Esophagus squamous epithelium (tissue), 5 donors: Measurements from ENCODE around the gene POLDIP3. TPM values are rescaled to one million over a fixed set of nuclear protein-coding genes. Genes with fewer than 3 reads are reported as not detected.
"Not testable (repeated sequence)": the region's sequence is repeated elsewhere in the genome, so short reads cannot be mapped to it uniquely, and the experiment has no call there.

Experiments used
- DNase-seq: peaks from one replicate; lab custom pipeline; 2025; lab: John Stamatoyannopoulos, UW
- H3K27ac ChIP-seq, 4 donors: fragments of 200-600 bp; sonication (generic); one replicate each; pipeline ENCODE4 v1.5.1; 2016 to 2019; ENCODE audit warnings: mild to moderate bottlenecking in 1 of 4
- H3K27me3 ChIP-seq, 4 donors: fragments of 200-600 bp; sonication (generic); 1 replicate in 3 of 4; 2 replicates in 1 of 4; pipeline versions ENCODE4 v1.5.1 to v1.6.0; 2017 to 2021; ENCODE audit warnings: antibody characterized with exemption in 1 of 4
- H3K36me3 ChIP-seq, 3 donors: fragments of 200-600 bp; sonication (generic); one replicate each; pipeline ENCODE4 v1.5.1; 2016 to 2019
- H3K4me1 ChIP-seq, 3 donors: fragments of 200-600 bp; sonication (generic); one replicate each; pipeline ENCODE4 v1.5.1; 2017 to 2019
- H3K4me3 ChIP-seq, 4 donors: fragments of 200-600 bp; sonication (generic); 1 replicate in 3 of 4; 2 replicates in 1 of 4; pipeline ENCODE4 v1.5.1; 2016 to 2019; ENCODE audit warnings: mild to moderate bottlenecking in 2 of 4, moderate library complexity in 1 of 4
- H3K9me3 ChIP-seq, 3 donors: fragments of 200-600 bp; sonication (generic); one replicate each; pipeline ENCODE4 v1.5.1; 2016 to 2019
- POLR2A ChIP-seq, 4 donors: fragments of 450-650 bp; IDR thresholded peaks; one replicate each; pipeline ENCODE4 v1.6.1; 2017; ENCODE audit warnings: antibody characterized with exemption in 4 of 4, mild to moderate bottlenecking in 4 of 4, moderate library complexity in 3 of 4
- WGBS, 2 donors: methylation state at CpG; one replicate each; pipeline ENCODE4 v1.1.5; 2018; 5-methylcytosine and 5-hydroxymethylcytosine counted together
- intact Hi-C: fragments of 100-400 bp; cut with DNase I; formaldehyde crosslinking; loops from one replicate; pipeline ENCODE4 v1.15.0; 2022
- total RNA-seq, 4 donors: library from RNA; depleted of rRNA; stranded (reverse); fragments of >200 nt; gene quantifications; one replicate each; pipeline ENCODE4 v1.1.0, GENCODE V29; 2016
- TF ChIP-seq, protein P1 (sequence below), 6 experiments: fragments of 450-650 bp in 4 of 6; fragments of 200-600 bp in 2 of 6; sonication (generic) in 2 of 6; IDR thresholded peaks; one replicate each; pipeline ENCODE4 v1.5.1; 2016 to 2019; ENCODE audit warnings: antibody characterized with exemption in 6 of 6, mild to moderate bottlenecking in 4 of 6, moderate library complexity in 4 of 6
- donor health status: DM: yes; HTN: yes; CAD: no.

The POLDIP3 gene
- total RNA-seq, 4 donors from 2014 or later, result 23.3 to 33.0 (median 28.0) TPM

DNA sequence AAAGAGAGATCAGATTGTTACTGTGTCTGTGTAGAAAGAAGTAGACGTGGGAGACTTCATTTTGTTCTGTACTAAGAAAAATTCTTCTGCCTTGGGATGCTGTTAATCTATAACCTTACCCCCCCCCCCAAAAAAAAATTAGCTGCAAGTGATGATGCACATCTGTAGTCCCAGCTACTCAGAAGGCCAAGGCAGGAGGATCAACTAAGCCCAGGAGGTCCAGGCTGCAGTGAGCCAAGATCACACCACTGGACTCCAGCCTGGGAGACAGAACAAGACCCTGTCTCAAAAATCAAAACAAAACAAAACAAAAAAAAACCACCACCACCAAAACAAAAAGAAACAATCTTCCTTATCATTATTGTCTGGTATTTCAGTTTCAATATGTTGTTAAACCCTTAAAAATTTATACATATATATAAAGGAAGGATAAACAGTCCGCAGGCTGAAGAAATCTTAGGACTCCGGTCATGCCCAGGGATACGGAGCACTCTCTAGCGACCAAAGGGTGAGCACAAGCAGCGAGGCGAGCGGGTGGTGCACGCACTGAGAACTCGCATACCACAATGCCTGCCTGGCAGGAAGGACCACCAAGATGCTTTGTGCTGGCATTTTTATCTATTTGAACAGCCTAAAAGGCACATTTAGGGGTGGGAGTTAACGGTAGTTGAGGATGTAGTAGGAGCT lies 6.4 kb downstream of the POLDIP3 start:
- Histone ChIP-seq H3K36me3 (peaks cover 0 to 57% (median 0%) of the 10 kb centered on the region in 3 donors), H3K4me1 (peaks cover 39 to 95% (median 54%) of the 10 kb centered on the region in 3 donors), H3K9me3 (no peaks in the 10 kb centered on the region), H3K27ac (peak overlapping the region; percentile 81 to 89 (median 84)), H3K27me3 (no peaks in the 10 kb centered on the region), H3K4me3 (peak overlapping the region in 3 of 4 donors; percentile 5 to 29 (median 22))
- TF ChIP-seq, protein P1, sequence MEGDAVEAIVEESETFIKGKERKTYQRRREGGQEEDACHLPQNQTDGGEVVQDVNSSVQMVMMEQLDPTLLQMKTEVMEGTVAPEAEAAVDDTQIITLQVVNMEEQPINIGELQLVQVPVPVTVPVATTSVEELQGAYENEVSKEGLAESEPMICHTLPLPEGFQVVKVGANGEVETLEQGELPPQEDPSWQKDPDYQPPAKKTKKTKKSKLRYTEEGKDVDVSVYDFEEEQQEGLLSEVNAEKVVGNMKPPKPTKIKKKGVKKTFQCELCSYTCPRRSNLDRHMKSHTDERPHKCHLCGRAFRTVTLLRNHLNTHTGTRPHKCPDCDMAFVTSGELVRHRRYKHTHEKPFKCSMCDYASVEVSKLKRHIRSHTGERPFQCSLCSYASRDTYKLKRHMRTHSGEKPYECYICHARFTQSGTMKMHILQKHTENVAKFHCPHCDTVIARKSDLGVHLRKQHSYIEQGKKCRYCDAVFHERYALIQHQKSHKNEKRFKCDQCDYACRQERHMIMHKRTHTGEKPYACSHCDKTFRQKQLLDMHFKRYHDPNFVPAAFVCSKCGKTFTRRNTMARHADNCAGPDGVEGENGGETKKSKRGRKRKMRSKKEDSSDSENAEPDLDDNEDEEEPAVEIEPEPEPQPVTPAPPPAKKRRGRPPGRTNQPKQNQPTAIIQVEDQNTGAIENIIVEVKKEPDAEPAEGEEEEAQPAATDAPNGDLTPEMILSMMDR (IDR thresholded peaks at IDR 0.05), result no peak
- TF ChIP-seq POLR2A (IDR thresholded peaks at IDR 0.05), result no peak
- 48 to 67% methylated on average over 11 of the region's 11 CpGs for WGBS, 2 donors
- intact Hi-C loops, result no loop called here
- DNase-seq, result no peak

DNA sequence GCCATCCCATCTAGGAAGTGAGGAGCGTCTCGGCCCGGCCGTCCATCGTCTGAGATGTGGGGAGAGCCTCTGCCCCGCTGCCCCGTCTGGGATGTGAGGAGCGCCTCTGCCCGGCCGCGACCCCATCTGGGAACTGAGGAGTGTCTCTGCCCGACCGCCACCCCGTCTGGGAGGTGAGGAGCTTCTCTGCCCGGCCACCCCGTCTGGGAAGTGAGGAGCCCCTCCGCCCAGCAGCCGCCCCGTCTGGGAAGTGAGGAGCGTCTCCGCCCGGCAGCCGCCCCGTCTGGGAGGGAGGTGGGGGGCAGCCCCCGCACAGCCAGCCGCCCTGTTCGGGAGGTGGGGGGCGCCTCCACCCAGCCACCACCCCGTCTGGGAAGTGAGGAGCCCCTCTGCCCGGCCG lies 7.0 kb downstream of the POLDIP3 start:
- intact Hi-C loops, H3K4me3 ChIP-seq, H3K27me3 ChIP-seq, DNase-seq, H3K9me3 ChIP-seq: not testable (repeated sequence)
- H3K4me1 ChIP-seq, result peaks cover 32 to 88% (median 47%) of the 10 kb centered on the region in 3 donors
- peaks cover 0 to 63% (median 3%) of the 10 kb centered on the region in 3 donors for H3K36me3 ChIP-seq
- WGBS, 2 donors, result no CpG with 5 or more reads among the region's 31 CpGs
- H3K27ac ChIP-seq, result peak overlapping the region in 2 of 4 donors; percentile 83 to 89

DNA sequence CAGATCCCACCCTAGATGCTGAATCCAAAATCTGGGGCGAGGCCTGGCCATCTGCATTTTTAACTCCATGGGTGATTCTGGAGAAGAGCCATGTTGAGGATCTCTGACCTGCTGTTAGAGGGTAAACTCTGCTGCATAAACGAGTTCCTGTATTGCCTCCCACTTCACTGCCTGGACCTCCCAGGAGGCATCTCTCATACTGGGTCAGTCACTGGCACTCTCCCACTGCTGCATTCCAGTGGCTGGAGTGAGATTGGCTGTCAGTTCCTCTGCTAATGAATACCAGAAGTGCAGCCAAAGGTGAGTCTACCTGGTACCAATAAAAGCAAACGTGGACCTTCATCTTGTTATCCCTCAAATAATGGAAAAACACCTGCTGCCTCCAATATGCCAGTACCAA lies 10.3 kb downstream of the POLDIP3 start:
- TF ChIP-seq POLR2A (IDR thresholded peaks at IDR 0.05), result no peak
- TF ChIP-seq, protein P1 (IDR thresholded peaks at IDR 0.05), result no peak
- H3K4me3 ChIP-seq, result no peak overlapping the region
- H3K27me3 ChIP-seq, result no peaks in the 10 kb centered on the region
- intact Hi-C loops, result no loop called here
- H3K9me3 ChIP-seq, result no peaks in the 10 kb centered on the region
- H3K36me3 ChIP-seq, result peaks cover 24 to 78% (median 27%) of the 10 kb centered on the region in 3 donors
- peaks cover 12 to 63% (median 19%) of the 10 kb centered on the region in 3 donors for H3K4me1 ChIP-seq
- no peak for DNase-seq
- no peak overlapping the region for H3K27ac ChIP-seq
- WGBS, 2 donors, result 22 to 69% methylated on average over 1 to 2 of the region's 3 CpGs

DNA sequence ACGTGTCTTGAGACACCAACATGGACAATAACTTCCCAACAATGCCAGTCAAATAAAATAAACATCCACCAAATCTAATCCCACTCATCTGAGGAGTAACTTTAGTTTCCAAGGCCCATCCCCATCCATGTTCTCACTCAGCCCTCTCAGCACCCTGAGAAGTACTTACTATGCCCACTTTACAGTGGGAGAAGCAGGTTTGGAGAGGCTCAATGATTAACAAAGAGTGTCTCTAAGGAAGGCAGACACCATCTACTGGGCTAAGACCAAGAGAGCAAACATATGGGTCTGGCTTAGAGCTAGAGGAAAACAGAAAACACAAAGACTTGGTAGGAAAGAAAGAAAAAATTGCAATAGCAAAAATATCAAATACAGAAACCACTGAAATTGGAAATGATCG lies 11.3 kb downstream of the POLDIP3 start:
- WGBS, 2 donors, result 66 to 70% methylated on average over 2 of the region's 2 CpGs
- peaks cover 34 to 85% (median 37%) of the 10 kb centered on the region in 3 donors for H3K36me3 ChIP-seq

DNA sequence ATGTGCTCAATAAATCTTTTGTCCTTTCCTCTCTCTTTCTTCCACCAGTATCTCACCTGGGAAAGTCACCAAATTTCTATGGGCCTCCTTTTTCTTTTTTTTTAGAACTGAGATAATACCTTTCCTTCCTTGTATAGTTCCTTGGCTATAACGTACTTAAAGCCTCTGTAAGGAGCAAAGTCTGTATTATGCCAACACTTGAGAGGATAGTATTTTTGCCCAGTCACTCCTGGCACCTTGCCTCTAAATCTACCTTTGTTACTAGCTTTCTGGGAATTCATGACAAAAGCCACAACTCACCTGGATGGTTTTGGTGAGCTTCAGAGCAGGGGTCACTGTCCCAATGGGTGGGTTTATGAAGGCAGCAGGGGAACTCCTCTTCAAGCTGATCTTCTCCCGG lies 12.2 kb downstream of the POLDIP3 start:
- no peak overlapping the region for H3K4me3 ChIP-seq
- 68% methylated on average over 2 of the region's 2 CpGs for WGBS, 2 donors
- peaks cover 0 to 44% (median 6%) of the 10 kb centered on the region in 3 donors for H3K4me1 ChIP-seq
- intact Hi-C loops, result no loop called here
- DNase-seq, result no peak
- H3K27me3 ChIP-seq, result no peaks in the 10 kb centered on the region
- no peaks in the 10 kb centered on the region for H3K9me3 ChIP-seq
- peaks cover 37 to 85% (median 41%) of the 10 kb centered on the region in 3 donors for H3K36me3 ChIP-seq
- TF ChIP-seq, protein P1 (IDR thresholded peaks at IDR 0.05), result no peak
- no peak for TF ChIP-seq POLR2A (IDR thresholded peaks at IDR 0.05)
- no peak overlapping the region for H3K27ac ChIP-seq

More for the DNA sequence above, 11.3 kb downstream of the POLDIP3 start:
- Histone ChIP-seq H3K27ac (no peak overlapping the region), H3K4me3 (no peak overlapping the region), H3K27me3 (no peaks in the 10 kb centered on the region), H3K9me3 (no peaks in the 10 kb centered on the region), H3K4me1 (peaks cover 2 to 53% (median 10%) of the 10 kb centered on the region in 3 donors)
- TF ChIP-seq, protein P1 (IDR thresholded peaks at IDR 0.05), result no peak
- TF ChIP-seq POLR2A (IDR thresholded peaks at IDR 0.05), result no peak
- no peak for DNase-seq
- intact Hi-C loops, result no loop called here
